K562 (cell line): ENCODE measurements around the gene CFAP92. TPM values are rescaled to one million over a fixed set of nuclear protein-coding genes. Genes with fewer than 3 reads are reported as not detected.

ENCODE experiments used
- CREB5 ChIP-seq: fragments of 250-450 bp; sonication (Bioruptor Pico); IDR thresholded peaks from 2 replicates; pipeline ENCODE4 v1.5.0; 2020; ENCODE audit warnings: mild to moderate bottlenecking
- CSDE1 ChIP-seq, 2 experiments: fragments of 450-650 bp; IDR thresholded peaks; 2 replicates each; pipeline ENCODE4 v1.6.1; 2016; ENCODE audit warnings: mild to moderate bottlenecking in 1 of 2
- ESRRB ChIP-seq: fragments of 250-450 bp; sonication (Bioruptor Pico); IDR thresholded peaks from 2 replicates; pipeline ENCODE4 v1.5.0; 2020; ENCODE audit warnings: mild to moderate bottlenecking, moderate library complexity, borderline replicate concordance
- KDM1A ChIP-seq, 2 experiments: fragments of 450-650 bp; IDR thresholded peaks; 2 replicates each; pipeline ENCODE4 v1.6.1; 2016; ENCODE audit warnings: mild to moderate bottlenecking in 2 of 2
- MTA3 ChIP-seq: fragments of 450-650 bp; formaldehyde crosslinking; IDR thresholded peaks from 2 replicates; pipeline ENCODE4 v1.6.1; 2017; ENCODE audit warnings: mild to moderate bottlenecking, borderline replicate concordance
- RCOR1 ChIP-seq, 2 experiments: IDR thresholded peaks; 2 replicates each; pipeline ENCODE4 v1.6.1; 2012; ENCODE audit warnings: low read depth in 2 of 2, low read length in 2 of 2, borderline replicate concordance in 1 of 2, improper control_type of control experiment in 1 of 2
- TCF7 ChIP-seq: sonication (generic); IDR thresholded peaks from 2 replicates; pipeline ENCODE4 v1.6.1; 2016; ENCODE audit warnings: antibody characterized with exemption, borderline replicate concordance
- ZBTB40 ChIP-seq, 2 experiments: fragments of 450-650 bp in 1 of 2; sonication (generic) in 1 of 2; formaldehyde crosslinking in 1 of 2; IDR thresholded peaks; 2 replicates each; pipeline versions ENCODE4 v1.7.1 to v1.9.0; 2016 to 2022; ENCODE audit warnings: inconsistent platforms in 1 of 2, mild to moderate bottlenecking in 1 of 2, missing genetic modification reagents in 1 of 2
- ZEB2 ChIP-seq: fragments of 450-650 bp; IDR thresholded peaks from 2 replicates; pipeline ENCODE4 v1.6.1; 2016
- ZNF408 ChIP-seq: fragments of 250-450 bp; sonication (Bioruptor Pico); IDR thresholded peaks from 2 replicates; pipeline ENCODE4 v1.4.0; 2020; ENCODE audit warnings: low read depth, mild to moderate bottlenecking, moderate library complexity
- ZNF431 ChIP-seq: sonication (generic); formaldehyde crosslinking; IDR thresholded peaks from 2 replicates; pipeline ENCODE4 v1.8.0; 2022; ENCODE audit warnings: mild to moderate bottlenecking, missing genetic modification reagents
- polyA plus RNA-seq, 8 experiments: library from polyadenylated mRNA; depleted of rRNA in 4 of 8; stranded (reverse) in 5 of 8; unstranded in 3 of 8; fragments of >200 nt; fragmentation: Nextera tagmentation in 2 of 8; fragmentation: Illumina TruSeq in 1 of 8; extraction: Ambion mirVana in 2 of 8; extraction: Trizol in 1 of 8; gene quantifications; 2 replicates each; pipeline versions ENCODE4 v1.2.1 to v1.2.3, GENCODE V29; 2011 to 2014; ENCODE audit warnings: inconsistent platforms in 1 of 8, missing spikeins in 1 of 8
- total RNA-seq, 7 experiments: library from RNA; depleted of rRNA in 6 of 7; stranded (reverse); fragments of >200 nt in 6 of 7; fragmentation: Illumina TruSeq in 2 of 7; extraction: Trizol in 2 of 7; gene quantifications; 2 replicates each; pipeline versions ENCODE4 v1.2.1 to v1.2.3, GENCODE V29; 2011 to 2021; ENCODE audit warnings: low replicate concordance in 1 of 7
- TF ChIP-seq, protein P1 (sequence below), 3 experiments: fragments of 200-800 bp in 1 of 3; fragments of 250-450 bp in 1 of 3; fragments of 450-650 bp in 1 of 3; sonication (Bioruptor Pico) in 1 of 3; sonication (Bioruptor generic) in 1 of 3; formaldehyde crosslinking in 1 of 3; IDR thresholded peaks; 2 replicates each; pipeline versions ENCODE4 v1.6.1 to v1.8.0; 2016 to 2022; ENCODE audit warnings: mild to moderate bottlenecking in 2 of 3, missing genetic modification characterization in 2 of 3, missing compliant biosample characterization in 1 of 3, moderate library complexity in 1 of 3

The CFAP92 gene
- total and polyA plus RNA-seq, 9 of the 15 experiments (the other 6 are each of a cell fraction or from before 2014, with no cell fraction given): 0.06 to 0.62 (median 0.36) TPM

- TF ChIP-seq KDM1A (IDR thresholded peaks at IDR 0.05): 0 out of 4 replicates have a peak, but pooled peaks of 1 of the 2 experiments have one; percentile 35
- TF ChIP-seq ZEB2: no peak
- TF ChIP-seq, protein P1, sequence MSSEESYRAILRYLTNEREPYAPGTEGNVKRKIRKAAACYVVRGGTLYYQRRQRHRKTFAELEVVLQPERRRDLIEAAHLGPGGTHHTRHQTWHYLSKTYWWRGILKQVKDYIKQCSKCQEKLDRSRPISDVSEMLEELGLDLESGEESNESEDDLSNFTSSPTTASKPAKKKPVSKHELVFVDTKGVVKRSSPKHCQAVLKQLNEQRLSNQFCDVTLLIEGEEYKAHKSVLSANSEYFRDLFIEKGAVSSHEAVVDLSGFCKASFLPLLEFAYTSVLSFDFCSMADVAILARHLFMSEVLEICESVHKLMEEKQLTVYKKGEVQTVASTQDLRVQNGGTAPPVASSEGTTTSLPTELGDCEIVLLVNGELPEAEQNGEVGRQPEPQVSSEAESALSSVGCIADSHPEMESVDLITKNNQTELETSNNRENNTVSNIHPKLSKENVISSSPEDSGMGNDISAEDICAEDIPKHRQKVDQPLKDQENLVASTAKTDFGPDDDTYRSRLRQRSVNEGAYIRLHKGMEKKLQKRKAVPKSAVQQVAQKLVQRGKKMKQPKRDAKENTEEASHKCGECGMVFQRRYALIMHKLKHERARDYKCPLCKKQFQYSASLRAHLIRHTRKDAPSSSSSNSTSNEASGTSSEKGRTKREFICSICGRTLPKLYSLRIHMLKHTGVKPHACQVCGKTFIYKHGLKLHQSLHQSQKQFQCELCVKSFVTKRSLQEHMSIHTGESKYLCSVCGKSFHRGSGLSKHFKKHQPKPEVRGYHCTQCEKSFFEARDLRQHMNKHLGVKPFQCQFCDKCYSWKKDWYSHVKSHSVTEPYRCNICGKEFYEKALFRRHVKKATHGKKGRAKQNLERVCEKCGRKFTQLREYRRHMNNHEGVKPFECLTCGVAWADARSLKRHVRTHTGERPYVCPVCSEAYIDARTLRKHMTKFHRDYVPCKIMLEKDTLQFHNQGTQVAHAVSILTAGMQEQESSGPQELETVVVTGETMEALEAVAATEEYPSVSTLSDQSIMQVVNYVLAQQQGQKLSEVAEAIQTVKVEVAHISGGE (CRISPR knock-in tag; IDR thresholded peaks at IDR 0.05): no peak
- no peak for TF ChIP-seq ZNF408
- TF ChIP-seq MTA3: no peak
- no peak for TF ChIP-seq TCF7
- TF ChIP-seq CREB5: no peak
- no peak for TF ChIP-seq ZNF431 (CRISPR knock-in tag)
- TF ChIP-seq RCOR1 (IDR thresholded peaks at IDR 0.05; ENCODE audit: borderline replicate concordance in 1 of 2, low read depth in 2 of 2, low read length in 2 of 2): peak in 1 of 2 experiments; percentile 44; a peak in 1 of 4 replicates
- no peak for TF ChIP-seq ZBTB40 (IDR thresholded peaks at IDR 0.05)
- no peak for TF ChIP-seq ZBTB40 (CRISPR knock-in tag; IDR thresholded peaks at IDR 0.05)
- no peak for TF ChIP-seq ESRRB (CRISPR knock-in tag)
- no peak for TF ChIP-seq CSDE1 (IDR thresholded peaks at IDR 0.05)
Measured at GRCh38 chr3:129022114-129023007, 28.5 kb upstream of the CFAP92 start (continued).
